ENCODE results near the gene ADCY2. TPM values are rescaled to one million over a fixed set of nuclear protein-coding genes. Genes with fewer than 3 reads are reported as not detected.
A peak's percentile ranks its signal among the peaks of the same experiment; 100 is the strongest.

ADCY2 gene
- total RNA-seq, 2 experiments from 2014 or later = not detected

- TF ChIP-seq, protein P1, sequence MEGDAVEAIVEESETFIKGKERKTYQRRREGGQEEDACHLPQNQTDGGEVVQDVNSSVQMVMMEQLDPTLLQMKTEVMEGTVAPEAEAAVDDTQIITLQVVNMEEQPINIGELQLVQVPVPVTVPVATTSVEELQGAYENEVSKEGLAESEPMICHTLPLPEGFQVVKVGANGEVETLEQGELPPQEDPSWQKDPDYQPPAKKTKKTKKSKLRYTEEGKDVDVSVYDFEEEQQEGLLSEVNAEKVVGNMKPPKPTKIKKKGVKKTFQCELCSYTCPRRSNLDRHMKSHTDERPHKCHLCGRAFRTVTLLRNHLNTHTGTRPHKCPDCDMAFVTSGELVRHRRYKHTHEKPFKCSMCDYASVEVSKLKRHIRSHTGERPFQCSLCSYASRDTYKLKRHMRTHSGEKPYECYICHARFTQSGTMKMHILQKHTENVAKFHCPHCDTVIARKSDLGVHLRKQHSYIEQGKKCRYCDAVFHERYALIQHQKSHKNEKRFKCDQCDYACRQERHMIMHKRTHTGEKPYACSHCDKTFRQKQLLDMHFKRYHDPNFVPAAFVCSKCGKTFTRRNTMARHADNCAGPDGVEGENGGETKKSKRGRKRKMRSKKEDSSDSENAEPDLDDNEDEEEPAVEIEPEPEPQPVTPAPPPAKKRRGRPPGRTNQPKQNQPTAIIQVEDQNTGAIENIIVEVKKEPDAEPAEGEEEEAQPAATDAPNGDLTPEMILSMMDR (IDR thresholded peaks at IDR 0.05) = no peak
- Mint-ChIP-seq H3K9me3 (no peaks in the 10 kb centered on the region), H3K27me3 (peaks cover 2% of the 10 kb centered on the region), H3K27ac (no peak overlapping the region), H3K4me1 (ENCODE audit: low read depth) (peaks cover 26% of the 10 kb centered on the region), H3K4me3 (no peak overlapping the region), H3K36me3 (ENCODE audit: low read depth) (peaks cover 13% of the 10 kb centered on the region)
- ATAC-seq (no peak), DNase-seq (no peak)
- ChIA-PET CTCF (interaction anchor here (1.1 to 3.3 kb wide), 5 partner anchors 9 to 23 kb away, joined by 3 to 26 read pairs (median 3); partner anchors contain the start of genes FASTKD3 and MTRR), POLR2A (no interaction called here)
- intact Hi-C loops (cut with micrococcal nuclease) = no loop called here
Observed at GRCh38 chr5:7855611-7856010, 459.7 kb downstream of the ADCY2 start.

DNA sequence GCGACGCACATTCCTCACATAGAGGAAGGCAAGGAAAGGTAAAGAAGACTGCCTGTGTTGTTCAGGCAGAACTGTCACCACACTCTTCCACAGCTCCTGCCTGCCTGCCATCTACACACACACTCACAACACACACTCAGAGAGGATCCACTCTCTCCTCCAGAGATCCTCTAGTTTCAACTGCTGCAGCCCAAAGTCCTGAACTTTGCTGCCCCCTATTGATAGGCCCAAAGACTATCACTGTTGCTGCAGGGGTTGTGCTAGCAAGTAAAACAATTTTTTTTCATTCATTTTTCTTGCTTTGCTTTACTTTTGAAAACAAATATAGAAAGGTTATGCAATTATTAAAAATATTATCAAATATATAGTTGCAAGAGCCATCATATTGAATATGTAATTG lies 460.9 kb downstream of the ADCY2 start:
- intact Hi-C loops (cut with micrococcal nuclease) = no loop called here
- TF ChIP-seq, protein P1 (IDR thresholded peaks at IDR 0.05) = peak; percentile 67
- Mint-ChIP-seq H3K36me3 (ENCODE audit: low read depth) (peaks cover 15% of the 10 kb centered on the region), H3K4me3 (no peak overlapping the region), H3K4me1 (ENCODE audit: low read depth) (peaks cover 21% of the 10 kb centered on the region), H3K9me3 (no peaks in the 10 kb centered on the region), H3K27ac (no peak overlapping the region), H3K27me3 (no peaks in the 10 kb centered on the region)
- CTCF ChIA-PET = interaction anchor here (1.0 to 3.3 kb wide), 6 partner anchors 11 to 49 kb away, joined by 3 to 26 read pairs (median 4); partner anchors contain the start of genes FASTKD3 and MTRR
- POLR2A ChIA-PET = interaction anchor here (1.2 kb wide), 1 partner anchor 40 kb away, joined by 3 read pairs; no protein-coding TSS in a partner anchor
- peak; percentile 24 for DNase-seq
- ATAC-seq = peak; percentile 64

- ATAC-seq (no peak), DNase-seq (no peak)
- no peaks in the 10 kb centered on the region for H3K9me3 Mint-ChIP-seq
- H3K4me3 Mint-ChIP-seq = no peak overlapping the region
- TF ChIP-seq, protein P1 (IDR thresholded peaks at IDR 0.05) = no peak
- H3K36me3 Mint-ChIP-seq (ENCODE audit: low read depth) = peaks cover 15% of the 10 kb centered on the region
- intact Hi-C loops (cut with micrococcal nuclease) = no loop called here
- no peak overlapping the region for H3K27ac Mint-ChIP-seq
- peaks cover 15% of the 10 kb centered on the region for H3K4me1 Mint-ChIP-seq (ENCODE audit: low read depth)
- POLR2A ChIA-PET = interaction anchor here (1.1 to 1.3 kb wide), 4 partner anchors 11 to 41 kb away, joined by 3 to 6 read pairs (median 4); partner anchors contain the start of genes FASTKD3 and MTRR
- no peaks in the 10 kb centered on the region for H3K27me3 Mint-ChIP-seq
- CTCF ChIA-PET = interaction anchor here (1.1 to 3.3 kb wide), 5 partner anchors 11 to 48 kb away, joined by 3 to 26 read pairs (median 5); partner anchors contain the start of genes FASTKD3 and MTRR
Observed at GRCh38 chr5:7857361-7857760, 461.4 kb downstream of the ADCY2 start.

GRCh38 chr5:7857926-7858632 lies 462.1 kb downstream of the ADCY2 start:
- no peak for DNase-seq
- Mint-ChIP-seq H3K36me3 (ENCODE audit: low read depth) (peaks cover 18% of the 10 kb centered on the region), H3K4me3 (no peak overlapping the region), H3K9me3 (no peaks in the 10 kb centered on the region), H3K27ac (peak overlapping the region; percentile 66), H3K27me3 (no peaks in the 10 kb centered on the region), H3K4me1 (ENCODE audit: low read depth) (peaks cover 12% of the 10 kb centered on the region)
- CTCF ChIA-PET = interaction anchor here (1.0 to 3.3 kb wide), 7 partner anchors 10 to 48 kb away, joined by 3 to 26 read pairs (median 4); partner anchors contain the start of genes FASTKD3 and MTRR
- ATAC-seq = peak; percentile 39
- intact Hi-C loops (cut with micrococcal nuclease) = no loop called here
- TF ChIP-seq, protein P1 (IDR thresholded peaks at IDR 0.05) = no peak
- POLR2A ChIA-PET = interaction anchor here (1.1 to 1.3 kb wide), 4 partner anchors 11 to 42 kb away, joined by 3 to 6 read pairs (median 4); partner anchors contain the start of genes FASTKD3 and MTRR

DNA sequence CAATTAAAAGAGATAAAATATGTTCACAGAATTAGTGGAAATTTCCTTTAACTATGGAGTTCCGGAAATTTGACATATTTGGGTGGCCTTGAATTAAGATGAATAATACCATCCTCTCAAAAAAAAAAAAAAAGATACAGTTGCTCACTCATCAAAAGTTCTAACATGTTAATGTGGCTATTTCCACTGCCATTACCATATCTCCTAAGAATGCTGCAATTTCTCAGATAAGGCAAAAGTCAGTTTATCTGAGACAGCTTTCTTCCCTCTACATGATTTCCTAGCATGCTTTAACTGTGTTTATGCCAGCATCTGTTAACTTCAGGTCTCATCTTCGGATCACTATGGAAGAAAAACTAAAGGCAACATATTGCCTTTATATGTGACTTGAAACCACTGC lies 470.3 kb downstream of the ADCY2 start:
- POLR2A ChIA-PET = no interaction called here
- CTCF ChIA-PET = interaction anchor here (3.7 to 5.1 kb wide), 2 partner anchors 9 to 21 kb away, joined by 24 to 26 read pairs; no protein-coding TSS in a partner anchor

More for the DNA sequence above, 470.3 kb downstream of the ADCY2 start:
- Mint-ChIP-seq H3K4me3 (no peak overlapping the region), H3K36me3 (ENCODE audit: low read depth) (peaks cover 52% of the 10 kb centered on the region), H3K4me1 (ENCODE audit: low read depth) (peaks cover 46% of the 10 kb centered on the region), H3K27me3 (no peaks in the 10 kb centered on the region), H3K27ac (no peak overlapping the region), H3K9me3 (no peaks in the 10 kb centered on the region)
- TF ChIP-seq, protein P1 (IDR thresholded peaks at IDR 0.05) = no peak
- DNase-seq (no peak), ATAC-seq (no peak)
- intact Hi-C loops (cut with micrococcal nuclease) = no loop called here

All from activated CD8-positive, alpha-beta T cell treated with anti-CD3 and anti-CD28 coated beads for 36 hours (primary cell).